Activated naive CD8-positive, alpha-beta T cell treated with anti-CD3 and anti-CD28 coated beads, Interleukin-2, amount 10 ng/mL, durations not matched to agents 7 days and 5 days (primary cell): ENCODE data around the gene HOXC11. TPM values are rescaled to one million over a fixed set of nuclear protein-coding genes. Genes with fewer than 3 reads are reported as not detected.

Source experiments
- ATAC-seq: fragments of 150-1000 bp; cut with Tn5 transposase; one replicate; pipeline ENCODE4 v1.10.0; 2021; ENCODE audit warnings: low read depth, moderate library complexity
- POLR2A ChIA-PET: fragments of 350-600 bp; sonication (Branson Sonifier 250); formaldehyde crosslinking; loops from one replicate; lab custom pipeline; 2021; ENCODE audit warnings: antibody characterized with exemption; lab: Charles Lee
- DNase-seq: peaks from one replicate; pipeline ENCODE4 v3.0.0; 2021
- H3K27ac Mint-ChIP-seq: one replicate; pipeline ENCODE4 v1.8.0; 2022; ENCODE audit warnings: mild to moderate bottlenecking, mixed read lengths
- H3K27me3 Mint-ChIP-seq: one replicate; pipeline ENCODE4 v1.8.0; 2022; ENCODE audit warnings: mild to moderate bottlenecking, moderate library complexity, mixed read lengths
- H3K36me3 Mint-ChIP-seq: one replicate; pipeline ENCODE4 v1.8.0; 2021; ENCODE audit warnings: mild to moderate bottlenecking, mixed read lengths
- H3K4me1 Mint-ChIP-seq: one replicate; pipeline ENCODE4 v1.8.0; 2021; ENCODE audit warnings: mixed read lengths
- H3K4me3 Mint-ChIP-seq: one replicate; pipeline ENCODE4 v1.8.0; 2022; ENCODE audit warnings: mild to moderate bottlenecking, moderate library complexity, mixed read lengths
- H3K9me3 Mint-ChIP-seq: one replicate; pipeline ENCODE4 v1.8.0; 2021; ENCODE audit warnings: mixed read lengths
- total RNA-seq, 2 experiments: library from RNA; stranded (reverse); gene quantifications; one replicate each; pipeline ENCODE4 v1.2.3, GENCODE V29; 2021

The HOXC11 gene
- total RNA-seq, 2 experiments from 2014 or later = not detected

DNA sequence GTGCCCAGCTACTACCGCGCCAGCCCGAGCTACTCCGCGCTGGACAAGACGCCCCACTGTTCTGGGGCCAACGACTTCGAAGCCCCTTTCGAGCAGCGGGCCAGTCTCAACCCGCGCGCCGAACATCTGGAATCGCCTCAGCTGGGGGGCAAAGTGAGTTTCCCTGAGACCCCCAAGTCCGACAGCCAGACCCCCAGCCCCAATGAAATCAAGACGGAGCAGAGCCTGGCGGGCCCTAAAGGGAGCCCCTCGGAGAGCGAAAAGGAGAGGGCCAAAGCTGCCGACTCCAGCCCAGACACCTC lies 12.7 kb downstream of the HOXC11 start:
- no peaks in the 10 kb centered on the region for H3K9me3 Mint-ChIP-seq
- H3K27ac Mint-ChIP-seq = no peak overlapping the region
- peaks cover 95% of the 10 kb centered on the region for H3K27me3 Mint-ChIP-seq
- DNase-seq (no peak), ATAC-seq (no peak)
- peak overlapping the region; percentile 22 for H3K4me3 Mint-ChIP-seq
- H3K4me1 Mint-ChIP-seq = peaks cover 27% of the 10 kb centered on the region
- POLR2A ChIA-PET = no interaction called here
- H3K36me3 Mint-ChIP-seq = no peaks in the 10 kb centered on the region

- POLR2A ChIA-PET = no interaction called here
- no peak overlapping the region for H3K27ac Mint-ChIP-seq
- H3K27me3 Mint-ChIP-seq = peaks cover 95% of the 10 kb centered on the region
- H3K4me3 Mint-ChIP-seq = no peak overlapping the region
- no peak for ATAC-seq
- no peaks in the 10 kb centered on the region for H3K36me3 Mint-ChIP-seq
- DNase-seq = no peak
- peaks cover 27% of the 10 kb centered on the region for H3K4me1 Mint-ChIP-seq
- no peaks in the 10 kb centered on the region for H3K9me3 Mint-ChIP-seq
Measured at GRCh38 chr12:53985994-53986685, 13.2 kb downstream of the HOXC11 start.

DNA sequence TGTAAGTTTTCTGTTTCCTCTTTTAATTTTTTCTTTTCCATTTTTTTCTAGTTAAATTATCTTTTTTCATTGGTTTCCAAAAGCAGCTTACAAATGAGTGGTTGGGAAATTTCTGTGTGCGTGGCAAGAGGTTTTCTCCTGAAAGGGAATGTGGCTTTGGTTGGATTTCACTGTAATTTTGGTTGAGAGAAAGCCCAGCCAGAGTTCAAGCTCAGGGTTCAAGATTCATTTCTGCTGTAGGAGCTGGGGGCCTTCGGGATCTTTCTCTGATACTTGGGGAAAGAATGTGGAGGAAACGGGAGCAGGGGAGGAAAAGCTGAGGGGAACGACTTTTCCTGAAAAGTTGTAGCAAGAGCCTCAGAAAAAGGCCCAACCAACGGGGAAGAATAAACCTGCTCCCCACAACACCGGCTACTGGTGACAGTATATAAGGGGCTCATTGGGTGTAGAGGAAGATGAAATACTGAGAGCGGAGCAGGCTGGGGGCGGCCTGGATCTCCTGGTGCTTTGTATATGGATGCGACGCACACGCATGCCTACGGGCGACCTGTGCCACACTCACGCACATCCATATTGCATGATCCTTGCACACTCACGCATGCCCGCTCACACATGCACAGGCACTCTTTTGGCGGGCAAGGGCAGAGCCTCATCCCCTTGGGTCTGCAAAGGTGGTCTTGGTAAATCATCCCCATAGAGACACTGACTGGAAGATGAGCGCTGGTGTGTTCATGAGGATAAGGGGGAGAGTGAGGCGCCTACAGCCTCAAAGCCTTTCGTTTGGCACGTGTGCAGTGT lies 14.0 kb downstream of the HOXC11 start:
- H3K9me3 Mint-ChIP-seq = no peaks in the 10 kb centered on the region
- no peak overlapping the region for H3K27ac Mint-ChIP-seq
- H3K4me3 Mint-ChIP-seq = no peak overlapping the region
- peaks cover 95% of the 10 kb centered on the region for H3K27me3 Mint-ChIP-seq
- DNase-seq (no peak), ATAC-seq (no peak)
- peaks cover 27% of the 10 kb centered on the region for H3K4me1 Mint-ChIP-seq
- H3K36me3 Mint-ChIP-seq = no peaks in the 10 kb centered on the region
- POLR2A ChIA-PET = no interaction called here

- Mint-ChIP-seq H3K36me3 (no peaks in the 10 kb centered on the region), H3K4me1 (peaks cover 27% of the 10 kb centered on the region), H3K9me3 (no peaks in the 10 kb centered on the region), H3K4me3 (no peak overlapping the region), H3K27me3 (peaks cover 95% of the 10 kb centered on the region), H3K27ac (no peak overlapping the region)
- DNase-seq (no peak), ATAC-seq (no peak)
- POLR2A ChIA-PET = interaction anchor here (0.7 kb wide), 1 partner anchor 202 kb away, joined by 3 read pairs; no protein-coding TSS in a partner anchor
Measured at GRCh38 chr12:53987787-53988230, 14.9 kb downstream of the HOXC11 start.

DNA sequence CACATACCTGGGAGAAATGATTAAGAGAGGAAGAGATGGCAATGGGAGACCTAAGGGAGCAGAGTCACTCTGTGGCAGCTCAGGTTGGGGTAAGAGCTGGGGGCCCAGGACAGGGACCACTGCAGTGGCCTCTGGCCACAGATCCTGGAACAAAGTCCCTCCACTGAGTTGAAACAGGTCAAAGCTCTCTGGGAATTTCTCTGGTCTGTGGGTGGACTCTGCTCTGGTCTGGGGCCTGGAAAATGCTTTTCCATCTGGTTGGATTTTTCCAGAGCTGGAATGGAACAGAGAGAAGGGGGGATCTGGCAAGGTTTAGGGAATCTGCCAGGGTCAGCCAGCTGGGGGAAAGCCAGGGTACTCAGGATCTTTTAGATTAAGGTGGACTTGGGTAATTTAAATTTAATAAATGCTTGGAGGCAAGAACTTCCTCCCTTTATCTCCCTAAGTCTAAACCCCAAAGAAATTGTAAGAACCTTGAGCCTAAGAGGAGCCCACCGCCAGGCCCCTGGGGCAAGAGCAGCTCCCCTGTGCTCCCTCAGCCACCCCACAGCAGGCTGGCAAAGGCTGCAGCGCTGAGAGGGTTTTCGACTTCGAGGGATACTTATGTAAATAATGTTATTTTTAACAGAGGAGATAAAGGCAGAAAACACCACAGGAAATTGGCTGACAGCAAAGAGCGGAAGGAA lies 15.8 kb downstream of the HOXC11 start:
- ATAC-seq (no peak), DNase-seq (no peak)
- Mint-ChIP-seq H3K4me1 (peaks cover 24% of the 10 kb centered on the region), H3K9me3 (no peaks in the 10 kb centered on the region), H3K36me3 (no peaks in the 10 kb centered on the region), H3K27ac (no peak overlapping the region), H3K27me3 (peaks cover 95% of the 10 kb centered on the region), H3K4me3 (peak overlapping the region; percentile 44)
- POLR2A ChIA-PET = no interaction called here

DNA sequence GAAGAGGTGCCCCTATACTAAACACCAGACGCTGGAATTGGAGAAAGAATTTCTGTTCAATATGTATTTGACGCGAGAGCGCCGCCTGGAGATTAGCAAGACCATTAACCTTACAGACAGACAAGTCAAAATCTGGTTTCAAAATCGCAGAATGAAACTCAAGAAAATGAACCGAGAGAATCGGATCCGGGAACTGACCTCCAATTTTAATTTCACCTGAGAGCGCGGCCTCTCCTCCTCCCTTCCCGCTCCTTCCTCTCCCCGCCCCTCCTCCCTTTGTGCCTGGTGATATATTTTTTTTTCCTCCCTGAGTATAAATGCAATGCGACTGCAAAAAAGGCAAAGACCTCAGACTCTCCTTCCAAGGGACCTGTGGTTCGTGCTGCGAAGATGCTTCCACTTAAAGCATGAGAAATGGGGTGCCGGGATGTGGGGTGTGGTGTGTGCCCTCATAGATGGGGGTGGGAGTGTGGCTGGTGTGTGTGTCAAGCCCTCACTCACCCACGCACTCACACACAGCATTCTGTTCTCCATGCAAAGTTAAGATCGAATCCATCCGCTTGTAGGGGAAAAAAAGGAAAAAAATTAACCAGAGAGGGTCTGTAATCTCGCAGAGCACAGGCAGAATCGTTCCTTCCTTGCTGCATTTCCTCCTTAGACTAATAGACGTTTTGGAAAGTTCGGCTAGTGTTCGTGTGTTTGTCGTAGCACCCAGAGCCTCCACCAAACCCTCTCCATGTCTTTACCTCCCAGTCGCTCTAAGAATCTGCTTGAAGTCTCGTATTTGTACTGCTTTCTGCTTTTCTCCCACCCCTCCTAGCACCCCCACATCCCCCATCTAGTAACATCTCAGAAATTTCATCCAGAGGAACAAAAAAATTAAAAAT lies 16.5 kb downstream of the HOXC11 start:
- no peaks in the 10 kb centered on the region for H3K9me3 Mint-ChIP-seq
- no peak for DNase-seq
- peaks cover 29% of the 10 kb centered on the region for H3K4me1 Mint-ChIP-seq
- H3K27me3 Mint-ChIP-seq = peaks cover 97% of the 10 kb centered on the region
- H3K27ac Mint-ChIP-seq = no peak overlapping the region
- H3K36me3 Mint-ChIP-seq = no peaks in the 10 kb centered on the region
- ATAC-seq = peak; percentile 31
- peak overlapping the region; percentile 44 for H3K4me3 Mint-ChIP-seq
- POLR2A ChIA-PET = no interaction called here

DNA sequence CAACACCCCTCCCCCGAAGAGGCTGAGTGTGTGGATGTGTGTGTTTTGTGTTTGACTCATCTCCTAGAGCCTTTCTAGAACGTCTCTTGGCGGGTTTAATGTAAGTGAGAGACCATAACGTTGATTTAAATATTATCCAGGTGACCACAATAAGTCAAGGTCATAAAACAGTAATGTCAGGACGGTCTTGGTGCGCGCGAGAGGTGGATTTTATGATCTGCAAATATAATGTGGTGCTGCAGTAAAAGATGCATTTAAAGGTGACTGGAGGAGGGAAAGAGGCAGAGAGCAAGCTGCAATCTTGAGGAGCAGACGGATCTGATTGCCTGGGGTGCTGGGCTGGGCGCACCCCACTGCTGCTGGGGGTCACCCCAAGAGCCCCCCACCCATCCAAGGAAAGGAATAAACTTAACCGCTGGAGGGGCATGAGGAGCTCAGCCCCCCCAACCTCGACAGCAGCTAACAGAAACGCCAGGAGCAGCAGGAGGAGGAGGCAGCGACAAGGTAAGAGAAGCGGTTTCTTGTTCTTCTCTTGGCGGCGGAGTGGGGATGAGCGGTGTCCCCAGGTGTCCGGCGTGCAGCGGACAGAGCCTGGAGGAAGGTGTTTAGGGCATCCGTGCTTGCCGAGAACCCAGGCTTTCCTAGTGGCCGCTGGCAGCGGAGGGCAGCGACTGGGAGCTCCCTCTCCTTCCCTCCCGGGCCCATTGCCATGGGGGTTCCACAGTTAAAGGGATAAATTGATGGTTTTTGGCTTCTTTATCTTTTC lies 17.6 kb downstream of the HOXC11 start:
- no peak overlapping the region for H3K4me3 Mint-ChIP-seq
- H3K4me1 Mint-ChIP-seq = peaks cover 28% of the 10 kb centered on the region
- ATAC-seq = no peak
- DNase-seq = no peak
- H3K9me3 Mint-ChIP-seq = no peaks in the 10 kb centered on the region
- no peaks in the 10 kb centered on the region for H3K36me3 Mint-ChIP-seq
- POLR2A ChIA-PET = no interaction called here
- no peak overlapping the region for H3K27ac Mint-ChIP-seq
- peaks cover 97% of the 10 kb centered on the region for H3K27me3 Mint-ChIP-seq

GRCh38 chr12:53991077-53991460 lies 18.1 kb downstream of the HOXC11 start:
- Mint-ChIP-seq H3K36me3 (peaks cover 2% of the 10 kb centered on the region), H3K27ac (no peak overlapping the region), H3K9me3 (no peaks in the 10 kb centered on the region), H3K4me3 (no peak overlapping the region), H3K4me1 (peaks cover 28% of the 10 kb centered on the region), H3K27me3 (peaks cover 100% of the 10 kb centered on the region)
- DNase-seq (no peak), ATAC-seq (no peak)
- POLR2A ChIA-PET = no interaction called here

GRCh38 chr12:53992377-53992889 lies 19.5 kb downstream of the HOXC11 start:
- peaks cover 31% of the 10 kb centered on the region for H3K4me1 Mint-ChIP-seq
- H3K27me3 Mint-ChIP-seq = peaks cover 100% of the 10 kb centered on the region
- no peak for DNase-seq
- H3K27ac Mint-ChIP-seq = no peak overlapping the region
- no peak overlapping the region for H3K4me3 Mint-ChIP-seq
- POLR2A ChIA-PET = no interaction called here
- H3K9me3 Mint-ChIP-seq = no peaks in the 10 kb centered on the region
- H3K36me3 Mint-ChIP-seq = peaks cover 2% of the 10 kb centered on the region
- ATAC-seq = no peak

DNA sequence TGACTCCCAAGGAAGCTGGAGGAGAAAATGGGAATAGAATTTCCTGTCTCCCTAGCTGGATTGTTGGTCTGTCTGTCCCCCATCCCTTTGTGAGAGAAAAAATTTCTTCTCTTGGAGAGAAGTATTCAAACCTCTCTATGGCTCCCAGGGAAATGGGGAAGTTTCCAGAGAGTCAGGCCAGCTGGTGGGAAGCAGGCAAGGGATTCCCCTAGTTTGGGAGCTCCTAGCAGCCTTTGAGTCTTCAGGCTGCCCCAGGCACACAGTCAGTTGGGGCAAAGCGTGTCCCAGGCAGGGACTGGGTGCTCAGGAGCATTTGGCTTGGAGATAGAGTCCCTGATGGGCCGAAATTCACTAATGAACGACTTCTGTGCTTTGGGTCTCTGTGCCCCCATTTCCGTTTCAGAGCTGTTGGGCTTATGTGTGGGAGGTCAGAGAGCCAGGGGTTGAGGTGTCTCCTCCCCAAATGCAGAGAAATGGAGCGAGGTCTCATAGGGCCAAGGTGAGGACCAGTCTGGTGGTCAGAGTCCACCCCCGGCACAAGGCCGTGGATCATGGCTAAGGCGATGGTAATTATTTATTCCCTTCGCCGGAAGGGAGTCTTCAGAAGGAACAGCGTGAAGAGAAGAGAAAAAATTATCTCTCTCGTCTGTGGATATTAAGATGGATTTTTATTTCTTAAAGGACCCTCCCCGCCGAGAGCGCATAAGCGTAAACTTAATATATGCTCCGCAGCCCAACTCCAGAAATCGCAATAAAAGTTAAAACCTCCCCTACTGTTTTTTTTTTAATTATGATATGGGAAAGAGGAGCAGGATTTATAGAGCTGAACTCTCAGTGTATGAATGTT lies 20.5 kb downstream of the HOXC11 start:
- Mint-ChIP-seq H3K36me3 (peaks cover 2% of the 10 kb centered on the region), H3K4me3 (no peak overlapping the region), H3K27ac (peak overlapping the region; percentile 23), H3K4me1 (peaks cover 29% of the 10 kb centered on the region), H3K9me3 (no peaks in the 10 kb centered on the region), H3K27me3 (peaks cover 100% of the 10 kb centered on the region)
- POLR2A ChIA-PET = no interaction called here
- ATAC-seq (no peak), DNase-seq (no peak)

GRCh38 chr12:53994009-53994263 lies 21.0 kb downstream of the HOXC11 start:
- H3K27me3 Mint-ChIP-seq = peaks cover 100% of the 10 kb centered on the region
- H3K4me1 Mint-ChIP-seq = peaks cover 27% of the 10 kb centered on the region
- DNase-seq (no peak), ATAC-seq (no peak)
- H3K36me3 Mint-ChIP-seq = peaks cover 2% of the 10 kb centered on the region
- H3K27ac Mint-ChIP-seq = peak overlapping the region; percentile 66
- POLR2A ChIA-PET = no interaction called here
- peak overlapping the region; percentile 37 for H3K4me3 Mint-ChIP-seq
- H3K9me3 Mint-ChIP-seq = no peaks in the 10 kb centered on the region
